ENCODE data around the gene CYP27A1. TPM values are rescaled to one million over a fixed set of nuclear protein-coding genes. Genes with fewer than 3 reads are reported as not detected.

Gene CYP27A1
- total and polyA plus RNA-seq, 12 donors: 29.1 to 124 (median 81.0) TPM

DNA sequence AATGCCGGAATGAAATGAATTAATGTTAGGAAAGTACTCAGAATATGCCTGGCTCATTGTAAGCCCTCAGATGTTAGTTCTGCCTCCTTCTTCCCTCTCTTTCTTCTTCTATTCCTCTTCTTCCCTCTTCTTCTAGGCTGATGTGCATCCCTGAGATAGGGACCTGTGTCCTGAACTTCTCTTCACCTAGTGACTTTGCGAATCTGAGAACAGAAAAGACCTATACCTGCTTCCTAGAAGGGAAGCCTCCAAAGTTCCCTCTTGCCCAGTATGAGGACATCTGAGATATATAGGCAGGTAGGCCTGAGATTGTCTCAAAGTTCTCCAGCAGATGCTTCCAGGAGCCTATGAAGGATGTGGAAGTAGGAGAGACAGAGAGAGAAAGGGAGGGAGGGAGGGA, 8.1 kb upstream of the CYP27A1 start:
- Histone ChIP-seq H3K4me1 (replicated peaks in 1 of 2) (no peaks in the 10 kb centered on the region), H3K36me3 (replicated peaks in 1 of 2) (no peaks in the 10 kb centered on the region), H3K27ac (no peak overlapping the region), H3K27me3 (no peaks in the 10 kb centered on the region), H3K4me3 (no peak overlapping the region), H3K9me3 (replicated peaks in 1 of 3) (peaks cover 0 to 4% (median 0%) of the 10 kb centered on the region in 3 donors)
- DNase-seq: no peak
- no peak for TF ChIP-seq POLR2A (IDR thresholded peaks at IDR 0.05)
- TF ChIP-seq, protein P1, sequence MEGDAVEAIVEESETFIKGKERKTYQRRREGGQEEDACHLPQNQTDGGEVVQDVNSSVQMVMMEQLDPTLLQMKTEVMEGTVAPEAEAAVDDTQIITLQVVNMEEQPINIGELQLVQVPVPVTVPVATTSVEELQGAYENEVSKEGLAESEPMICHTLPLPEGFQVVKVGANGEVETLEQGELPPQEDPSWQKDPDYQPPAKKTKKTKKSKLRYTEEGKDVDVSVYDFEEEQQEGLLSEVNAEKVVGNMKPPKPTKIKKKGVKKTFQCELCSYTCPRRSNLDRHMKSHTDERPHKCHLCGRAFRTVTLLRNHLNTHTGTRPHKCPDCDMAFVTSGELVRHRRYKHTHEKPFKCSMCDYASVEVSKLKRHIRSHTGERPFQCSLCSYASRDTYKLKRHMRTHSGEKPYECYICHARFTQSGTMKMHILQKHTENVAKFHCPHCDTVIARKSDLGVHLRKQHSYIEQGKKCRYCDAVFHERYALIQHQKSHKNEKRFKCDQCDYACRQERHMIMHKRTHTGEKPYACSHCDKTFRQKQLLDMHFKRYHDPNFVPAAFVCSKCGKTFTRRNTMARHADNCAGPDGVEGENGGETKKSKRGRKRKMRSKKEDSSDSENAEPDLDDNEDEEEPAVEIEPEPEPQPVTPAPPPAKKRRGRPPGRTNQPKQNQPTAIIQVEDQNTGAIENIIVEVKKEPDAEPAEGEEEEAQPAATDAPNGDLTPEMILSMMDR (IDR thresholded peaks at IDR 0.05): no peak
- intact Hi-C loops (cut with DNase I): no loop called here
- WGBS, 4 donors: 96 to 100% (median 98%) methylated on average over 2 of the region's 2 CpGs

DNA sequence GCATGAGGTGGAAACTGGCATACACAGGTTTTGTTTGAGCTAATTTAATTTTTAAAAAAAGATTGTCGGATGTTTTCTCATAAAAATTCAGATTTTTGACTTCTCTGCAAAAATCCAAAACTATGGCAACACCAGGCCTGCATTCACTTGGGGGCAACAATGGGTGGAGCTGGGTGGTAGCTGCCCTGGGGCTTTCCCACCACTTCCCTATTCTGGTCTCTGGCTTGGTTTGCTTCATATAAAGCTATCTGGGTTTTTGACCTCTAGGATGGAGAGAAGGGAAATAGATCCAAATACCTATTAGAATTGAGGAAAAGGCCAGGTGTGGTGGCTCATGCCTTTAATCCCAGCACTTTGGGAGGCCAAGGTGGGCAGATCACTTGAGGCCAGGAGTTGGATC, 5.5 kb upstream of the CYP27A1 start:
- Histone ChIP-seq H3K9me3 (replicated peaks in 1 of 3) (peaks cover 0 to 4% (median 0%) of the 10 kb centered on the region in 3 donors), H3K4me1 (replicated peaks in 1 of 2) (peaks cover 0 to 5% of the 10 kb centered on the region in 2 donors), H3K4me3 (no peak overlapping the region), H3K36me3 (replicated peaks in 1 of 2) (no peaks in the 10 kb centered on the region), H3K27ac (no peak overlapping the region), H3K27me3 (no peaks in the 10 kb centered on the region)
- no peak for DNase-seq
- no peak for TF ChIP-seq POLR2A (IDR thresholded peaks at IDR 0.05)
- TF ChIP-seq, protein P1 (IDR thresholded peaks at IDR 0.05): no peak
- intact Hi-C loops (cut with DNase I): no loop called here
- WGBS, 4 donors: 95 to 100% (median 98%) methylated on average over 1 of the region's 1 CpG

DNA sequence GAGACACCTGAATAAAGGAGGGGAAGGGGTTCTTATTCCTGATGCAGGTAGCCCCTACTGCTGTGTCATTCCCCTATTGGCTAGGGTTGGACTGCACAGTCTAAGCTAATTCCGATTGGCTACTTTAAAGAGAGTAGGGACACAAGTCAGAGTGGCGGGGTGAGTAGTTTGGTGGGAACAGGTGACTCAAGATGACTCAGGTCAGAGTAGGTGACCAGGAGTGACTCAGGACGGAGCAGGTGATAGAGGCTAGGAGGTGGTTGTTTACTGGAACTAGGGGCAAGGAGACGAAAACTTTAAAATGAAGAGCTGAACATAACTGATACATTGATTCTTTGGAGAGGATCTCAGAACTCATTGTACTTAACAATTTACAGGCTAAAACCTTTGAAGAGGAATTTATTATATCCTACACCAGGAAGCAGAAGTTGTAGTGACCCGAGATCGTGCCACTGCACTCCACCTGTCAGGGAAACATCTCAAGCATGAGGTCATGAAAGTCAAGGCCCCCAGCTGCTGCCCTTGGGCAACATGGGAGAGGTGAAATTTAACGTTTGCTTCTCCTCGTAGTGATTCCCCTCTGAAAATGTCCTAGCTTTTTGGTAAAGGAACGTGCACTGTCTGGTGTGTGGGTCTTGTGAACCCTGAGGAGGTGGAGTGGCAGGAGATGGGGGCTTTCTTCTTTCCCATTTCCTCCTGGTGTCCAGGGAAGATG, 4.5 kb upstream of the CYP27A1 start:
- H3K4me3 ChIP-seq: no peak overlapping the region
- no peak for DNase-seq
- peaks cover 0 to 5% of the 10 kb centered on the region in 2 donors for H3K4me1 ChIP-seq (replicated peaks in 1 of 2)
- peaks cover 0 to 4% (median 0%) of the 10 kb centered on the region in 3 donors for H3K9me3 ChIP-seq (replicated peaks in 1 of 3)
- H3K27me3 ChIP-seq: no peaks in the 10 kb centered on the region
- H3K36me3 ChIP-seq (replicated peaks in 1 of 2): no peaks in the 10 kb centered on the region
- WGBS, 4 donors: 91 to 95% (median 92%) methylated on average over 7 to 9 of the region's 9 CpGs
- no peak overlapping the region for H3K27ac ChIP-seq
- no peak for TF ChIP-seq POLR2A (IDR thresholded peaks at IDR 0.05)
- TF ChIP-seq, protein P1 (IDR thresholded peaks at IDR 0.05): no peak
- intact Hi-C loops (cut with DNase I): no loop called here

DNA sequence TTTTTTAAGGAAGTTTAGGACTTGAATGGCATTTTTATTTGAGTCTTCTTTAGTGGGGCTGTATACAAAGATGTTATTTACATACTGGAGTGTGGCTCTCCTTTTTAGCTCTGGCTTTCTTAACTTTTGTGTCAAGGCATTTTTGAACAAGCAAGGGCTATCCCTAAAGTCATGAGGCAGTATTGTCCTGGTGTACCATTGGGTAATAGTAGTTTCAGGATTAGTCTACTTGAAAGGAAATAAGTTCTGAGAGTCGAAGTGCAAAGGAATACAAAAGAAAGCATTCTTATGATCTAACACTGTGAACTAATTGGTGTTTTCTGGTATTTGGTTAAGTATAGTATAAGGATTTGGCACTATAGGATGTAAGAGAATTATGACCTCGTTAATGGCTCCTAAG, 1.9 kb upstream of the CYP27A1 start:
- no peak for DNase-seq
- intact Hi-C loops (cut with DNase I): loop anchor here in 1 of 2 donors (10.0 kb wide), 1 partner anchor 65 kb away; the partner anchor contains the start of gene TTLL4
- peaks cover 0 to 4% (median 0%) of the 10 kb centered on the region in 3 donors for H3K9me3 ChIP-seq (replicated peaks in 1 of 3)
- no peaks in the 10 kb centered on the region for H3K27me3 ChIP-seq
- H3K4me3 ChIP-seq: no peak overlapping the region
- peaks cover 9 to 25% of the 10 kb centered on the region in 2 donors for H3K4me1 ChIP-seq (replicated peaks in 1 of 2)
- WGBS, 4 donors: 87 to 92% (median 91%) methylated on average over 2 of the region's 2 CpGs
- H3K27ac ChIP-seq: no peak overlapping the region
- TF ChIP-seq, protein P1 (IDR thresholded peaks at IDR 0.05): no peak
- no peak for TF ChIP-seq POLR2A (IDR thresholded peaks at IDR 0.05)
- no peaks in the 10 kb centered on the region for H3K36me3 ChIP-seq (replicated peaks in 1 of 2)
